ENCODE results near the gene SLC22A16.

The SLC22A16 gene

DNA sequence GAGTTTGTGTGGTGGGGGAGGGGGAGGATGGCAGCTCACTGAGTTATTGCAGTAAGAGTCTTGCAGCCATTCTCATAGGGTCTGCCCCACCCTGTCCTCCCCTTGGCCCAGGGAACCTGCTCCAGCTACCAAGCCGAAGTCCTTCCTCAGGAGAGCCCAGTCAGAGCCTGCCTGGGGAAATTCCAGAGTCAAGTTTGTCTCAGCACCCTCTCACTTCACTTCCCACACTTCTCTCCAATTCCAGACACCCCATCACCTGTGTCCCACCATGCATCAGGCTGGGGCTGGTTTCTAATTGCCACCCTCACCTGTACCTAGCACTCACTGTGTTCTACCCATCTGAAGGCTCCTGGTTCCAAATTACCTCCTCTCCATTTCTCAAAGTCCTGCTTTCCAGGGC, 10.3 kb upstream of the SLC22A16 start:
- TF ChIP-seq, protein P1, sequence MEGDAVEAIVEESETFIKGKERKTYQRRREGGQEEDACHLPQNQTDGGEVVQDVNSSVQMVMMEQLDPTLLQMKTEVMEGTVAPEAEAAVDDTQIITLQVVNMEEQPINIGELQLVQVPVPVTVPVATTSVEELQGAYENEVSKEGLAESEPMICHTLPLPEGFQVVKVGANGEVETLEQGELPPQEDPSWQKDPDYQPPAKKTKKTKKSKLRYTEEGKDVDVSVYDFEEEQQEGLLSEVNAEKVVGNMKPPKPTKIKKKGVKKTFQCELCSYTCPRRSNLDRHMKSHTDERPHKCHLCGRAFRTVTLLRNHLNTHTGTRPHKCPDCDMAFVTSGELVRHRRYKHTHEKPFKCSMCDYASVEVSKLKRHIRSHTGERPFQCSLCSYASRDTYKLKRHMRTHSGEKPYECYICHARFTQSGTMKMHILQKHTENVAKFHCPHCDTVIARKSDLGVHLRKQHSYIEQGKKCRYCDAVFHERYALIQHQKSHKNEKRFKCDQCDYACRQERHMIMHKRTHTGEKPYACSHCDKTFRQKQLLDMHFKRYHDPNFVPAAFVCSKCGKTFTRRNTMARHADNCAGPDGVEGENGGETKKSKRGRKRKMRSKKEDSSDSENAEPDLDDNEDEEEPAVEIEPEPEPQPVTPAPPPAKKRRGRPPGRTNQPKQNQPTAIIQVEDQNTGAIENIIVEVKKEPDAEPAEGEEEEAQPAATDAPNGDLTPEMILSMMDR (IDR thresholded peaks at IDR 0.05; ENCODE audit: low read depth, low read length, missing control alignments), result no peak
- no peaks in the 10 kb centered on the region for H3K36me3 ChIP-seq (replicated peaks)
- in situ Hi-C loops (cut with HindIII; ENCODE audit: low pct_ligation_motif_present, low sequenced_read_pairs), result no loop called here
- H3K27me3 ChIP-seq (replicated peaks), result no peaks in the 10 kb centered on the region
- H3K4me3 ChIP-seq (ENCODE audit: low read depth, low read length), result no peak overlapping the region
- H3K27ac ChIP-seq, result no peak overlapping the region
- DNase-seq, result no peak

DNA sequence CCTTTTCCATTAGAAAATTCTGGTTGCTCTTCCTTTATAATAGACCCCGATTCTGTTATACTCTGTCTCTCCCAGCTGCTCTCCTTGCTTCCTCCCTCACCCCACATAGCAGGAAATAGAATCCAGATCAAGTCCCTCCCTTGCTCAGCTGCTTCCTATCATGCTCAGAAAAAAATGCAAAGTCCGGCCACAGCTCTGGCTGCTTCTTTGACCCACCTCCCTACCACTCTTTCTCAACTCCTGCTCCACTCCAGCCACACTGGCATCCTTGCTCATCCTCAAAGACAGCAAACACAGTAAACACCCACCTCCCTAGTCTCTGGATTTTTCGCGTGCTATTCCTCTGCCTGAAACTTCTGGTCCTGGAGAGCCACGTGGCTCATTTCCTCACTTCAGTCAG, 9.1 kb upstream of the SLC22A16 start:
- DNase-seq, result no peak
- in situ Hi-C loops (cut with HindIII; ENCODE audit: low pct_ligation_motif_present, low sequenced_read_pairs), result no loop called here
- TF ChIP-seq, protein P1 (IDR thresholded peaks at IDR 0.05; ENCODE audit: low read depth, low read length, missing control alignments), result no peak
- no peak overlapping the region for H3K27ac ChIP-seq
- no peak overlapping the region for H3K4me3 ChIP-seq (ENCODE audit: low read depth, low read length)
- H3K27me3 ChIP-seq (replicated peaks), result no peaks in the 10 kb centered on the region
- H3K36me3 ChIP-seq (replicated peaks), result no peaks in the 10 kb centered on the region

DNA sequence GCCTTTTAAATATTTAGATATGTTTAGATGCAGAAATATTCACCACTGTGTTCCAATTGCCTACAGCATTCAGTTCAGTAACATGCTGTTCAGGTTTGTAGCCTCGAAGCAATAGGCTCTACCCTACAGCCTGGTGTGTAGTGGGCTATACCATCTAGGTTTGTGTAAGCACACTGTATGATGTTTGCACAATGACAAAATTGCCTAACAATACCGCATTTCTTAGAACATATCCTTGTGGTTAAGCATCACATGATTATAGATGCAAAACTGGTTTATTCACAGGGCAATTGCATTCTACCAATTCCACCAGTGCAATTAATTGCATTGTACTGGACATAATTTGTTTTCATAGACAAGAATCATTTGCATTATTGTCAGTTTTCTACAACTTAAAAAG, 7.9 kb upstream of the SLC22A16 start:
- DNase-seq, result no peak
- H3K27me3 ChIP-seq (replicated peaks), result no peaks in the 10 kb centered on the region
- TF ChIP-seq, protein P1 (IDR thresholded peaks at IDR 0.05; ENCODE audit: low read depth, low read length, missing control alignments), result no peak
- H3K36me3 ChIP-seq (replicated peaks), result no peaks in the 10 kb centered on the region
- H3K27ac ChIP-seq, result no peak overlapping the region
- no peak overlapping the region for H3K4me3 ChIP-seq (ENCODE audit: low read depth, low read length)
- in situ Hi-C loops (cut with HindIII; ENCODE audit: low pct_ligation_motif_present, low sequenced_read_pairs), result no loop called here

DNA sequence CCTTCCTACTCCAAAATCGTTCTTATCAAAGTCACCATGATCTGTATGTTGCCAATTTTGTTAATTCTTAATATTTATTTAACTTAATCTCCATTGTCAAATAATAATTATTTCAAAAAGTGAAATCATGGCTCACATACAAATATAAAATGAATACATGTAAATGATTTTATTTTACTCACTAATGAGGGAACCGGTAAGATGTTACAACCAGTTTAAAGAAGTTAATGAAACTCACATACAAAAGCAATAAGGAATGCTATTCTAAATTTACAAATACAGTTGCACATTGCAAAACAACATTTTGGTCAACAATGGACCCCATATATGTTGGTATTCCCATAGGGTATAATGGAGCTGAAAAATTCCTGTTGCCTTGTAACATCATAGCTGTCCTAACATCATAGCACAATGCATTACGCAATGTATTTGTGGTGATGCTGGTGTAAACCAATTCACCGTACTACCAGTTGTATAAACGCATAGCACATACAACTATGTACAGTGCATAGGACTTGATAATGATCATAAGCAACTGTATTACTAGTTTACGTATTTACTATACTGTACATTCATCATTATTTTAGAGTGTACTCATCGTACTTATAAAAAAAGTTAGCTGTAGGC, 6.5 kb upstream of the SLC22A16 start:
- Histone ChIP-seq H3K27ac (no peak overlapping the region), H3K27me3 (replicated peaks) (no peaks in the 10 kb centered on the region), H3K4me3 (ENCODE audit: low read depth, low read length) (no peak overlapping the region), H3K36me3 (replicated peaks) (no peaks in the 10 kb centered on the region)
- TF ChIP-seq, protein P1 (IDR thresholded peaks at IDR 0.05; ENCODE audit: low read depth, low read length, missing control alignments), result no peak
- no peak for DNase-seq
- in situ Hi-C loops (cut with HindIII; ENCODE audit: low pct_ligation_motif_present, low sequenced_read_pairs), result no loop called here

DNA sequence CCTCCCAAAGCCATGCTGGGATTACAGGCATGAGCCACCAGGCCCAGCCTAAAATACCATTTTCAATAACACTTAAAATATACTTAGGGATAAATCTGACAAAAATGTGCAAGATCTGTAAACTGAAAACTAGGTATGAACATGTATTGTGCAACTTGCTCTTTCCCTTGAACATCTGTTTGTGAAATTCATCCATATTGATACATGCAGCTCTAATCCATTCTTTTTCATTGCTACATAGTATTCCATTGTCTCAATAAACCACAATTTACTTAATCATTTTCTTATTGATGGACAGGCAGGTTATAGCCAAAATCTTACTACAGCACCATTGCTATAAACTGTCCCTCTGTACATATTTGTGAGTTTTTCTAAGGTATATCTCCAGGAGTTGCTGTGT, 4.7 kb upstream of the SLC22A16 start:
- Histone ChIP-seq H3K4me3 (ENCODE audit: low read depth, low read length) (no peak overlapping the region), H3K27ac (no peak overlapping the region), H3K36me3 (replicated peaks) (no peaks in the 10 kb centered on the region), H3K27me3 (replicated peaks) (no peaks in the 10 kb centered on the region)
- DNase-seq, result no peak
- TF ChIP-seq, protein P1 (IDR thresholded peaks at IDR 0.05; ENCODE audit: low read depth, low read length, missing control alignments), result no peak
- in situ Hi-C loops (cut with HindIII; ENCODE audit: low pct_ligation_motif_present, low sequenced_read_pairs), result no loop called here

DNA sequence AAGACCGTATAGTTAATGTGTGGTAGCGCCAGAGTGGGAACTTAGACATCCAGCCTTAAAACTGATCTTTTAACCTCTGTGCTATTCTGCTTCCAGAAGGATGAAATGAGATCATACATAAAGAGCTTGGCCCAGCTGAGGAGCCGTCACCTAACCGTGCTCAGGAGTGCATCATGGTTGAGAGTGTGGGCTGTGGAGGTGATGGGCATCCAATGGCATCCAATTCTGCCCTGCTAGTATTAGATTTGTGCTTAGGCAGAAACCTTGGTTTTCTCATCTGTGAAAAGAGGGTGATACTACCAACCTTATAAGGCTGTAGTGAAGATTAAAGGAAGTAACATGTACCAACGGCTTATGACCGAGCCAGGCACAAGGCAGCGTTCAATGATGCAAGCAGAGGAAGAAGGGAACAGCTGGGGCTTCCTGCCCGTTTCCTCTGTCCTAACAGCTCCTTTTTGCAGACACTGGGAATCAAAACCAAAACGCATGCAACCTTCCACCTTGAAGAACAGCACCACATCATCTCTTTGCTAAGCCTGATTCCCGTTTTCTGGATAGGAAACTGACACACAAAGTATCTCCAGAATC, 1.3 kb downstream of the SLC22A16 start:
- H3K27ac ChIP-seq, result no peak overlapping the region
- no peaks in the 10 kb centered on the region for H3K36me3 ChIP-seq (replicated peaks)

More for the DNA sequence above, 1.3 kb downstream of the SLC22A16 start:
- DNase-seq, result no peak
- TF ChIP-seq, protein P1 (IDR thresholded peaks at IDR 0.05; ENCODE audit: low read depth, low read length, missing control alignments), result no peak
- Histone ChIP-seq H3K27me3 (replicated peaks) (peaks cover 13% of the 10 kb centered on the region), H3K4me3 (ENCODE audit: low read depth, low read length) (no peak overlapping the region)
- in situ Hi-C loops (cut with HindIII; ENCODE audit: low pct_ligation_motif_present, low sequenced_read_pairs), result no loop called here
